Stimulated activated CD8-positive, alpha-beta memory T cell treated with anti-CD3 and anti-CD28 coated beads, Interleukin-7, amount 100 ng/mL, for 24 hours (primary cell): ENCODE results near the gene INTS6.

Source experiments
- DNase-seq: peaks from one replicate; pipeline ENCODE4 v3.0.0-alpha.2; 2020; ENCODE audit warnings: low read depth

Gene INTS6

GRCh38 chr13:51452361-51453206, at the start of gene INTS6:
Gene INTS6, minus strand, starts transcription at chr13:51453036. Its CDS starts 511 bp downstream, at chr13:51452525.
- DNase-seq = peak; percentile 95

- no peak for DNase-seq
Measured at GRCh38 chr13:51502153-51502651, 49.4 kb upstream of the INTS6 start.

GRCh38 chr13:51501592-51502152, 48.8 kb upstream of the INTS6 start:
- no peak for DNase-seq

GRCh38 chr13:51501096-51501495, 48.3 kb upstream of the INTS6 start:
- DNase-seq = no peak

GRCh38 chr13:51500687-51501086, 47.9 kb upstream of the INTS6 start:
- DNase-seq = no peak

GRCh38 chr13:51499841-51500240, 47.0 kb upstream of the INTS6 start:
- DNase-seq = no peak

- DNase-seq = no peak
Measured at GRCh38 chr13:51495316-51495715, 42.5 kb upstream of the INTS6 start.

GRCh38 chr13:51494156-51494555, 41.3 kb upstream of the INTS6 start:
- no peak for DNase-seq

- DNase-seq = no peak
Measured at GRCh38 chr13:51488212-51488611, 35.4 kb upstream of the INTS6 start.

GRCh38 chr13:51481656-51482055, 28.8 kb upstream of the INTS6 start:
- no peak for DNase-seq

GRCh38 chr13:51479199-51479523, 26.3 kb upstream of the INTS6 start:
- DNase-seq = no peak

GRCh38 chr13:51478418-51479198, 25.8 kb upstream of the INTS6 start:
- DNase-seq = no peak

- DNase-seq = no peak
Measured at GRCh38 chr13:51477653-51478324, 25.0 kb upstream of the INTS6 start.

- no peak for DNase-seq
Measured at GRCh38 chr13:51477149-51477548, 24.3 kb upstream of the INTS6 start.

GRCh38 chr13:51475727-51476501, 23.1 kb upstream of the INTS6 start:
- DNase-seq = no peak

GRCh38 chr13:51469790-51470189, 17.0 kb upstream of the INTS6 start:
- DNase-seq = no peak

GRCh38 chr13:51467730-51468129, 14.9 kb upstream of the INTS6 start:
- DNase-seq = no peak

GRCh38 chr13:51465124-51465523, 12.3 kb upstream of the INTS6 start:
- DNase-seq = no peak

GRCh38 chr13:51457086-51457815, 4.4 kb upstream of the INTS6 start:
- DNase-seq = no peak

- no peak for DNase-seq
Measured at GRCh38 chr13:51456510-51456909, 3.7 kb upstream of the INTS6 start.

GRCh38 chr13:51455532-51455931, 2.7 kb upstream of the INTS6 start:
- DNase-seq = no peak
